Measurements from ENCODE around the gene FRRS1L.

- TF ChIP-seq CTCF (conservative IDR thresholded peaks at IDR 0.05 in 1 of 2, IDR thresholded peaks at IDR 0.05 in 1 of 2; ENCODE audit: low read depth in 1 of 2, low read length in 2 of 2): no peak
- TF ChIP-seq EZH2 (IDR thresholded peaks at IDR 0.05; ENCODE audit: low read length, missing control alignments): no peak
Measured at GRCh38 chr9:109205526-109205925, 38.5 kb upstream of the FRRS1L start.
